Inflammatory macrophage (primary cell): ENCODE data around the gene SSU72.
"Not testable (repeated sequence)": the region's sequence is repeated elsewhere in the genome, so short reads cannot be mapped to it uniquely, and the experiment has no call there.

Source experiments
- DNase-seq, 2 donors: peaks; one replicate each; pipeline ENCODE4 v3.0.0-alpha.2; 2020 to 2022

The SSU72 gene

DNA sequence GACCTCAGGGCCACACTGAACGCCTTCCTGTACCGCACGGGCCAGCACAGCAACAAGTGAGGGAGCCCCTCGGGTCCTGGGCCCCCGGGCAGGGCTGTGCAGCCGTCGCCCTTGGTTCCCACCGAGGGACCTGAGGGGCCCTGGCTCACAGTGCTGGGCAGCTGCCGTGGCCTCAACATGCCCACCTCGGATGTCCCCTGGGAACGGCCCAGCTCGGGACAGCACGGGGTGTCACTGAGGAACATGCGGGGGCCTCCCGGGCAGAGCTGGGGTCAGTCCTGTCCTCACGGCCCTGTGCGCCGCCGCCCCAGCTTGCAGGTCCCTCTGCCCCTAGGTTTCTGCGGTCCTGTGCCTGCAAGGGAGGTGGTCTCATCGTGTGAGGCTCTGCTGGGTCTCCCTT, 48.2 kb downstream of the SSU72 start:
- not testable (repeated sequence) for DNase-seq

DNA sequence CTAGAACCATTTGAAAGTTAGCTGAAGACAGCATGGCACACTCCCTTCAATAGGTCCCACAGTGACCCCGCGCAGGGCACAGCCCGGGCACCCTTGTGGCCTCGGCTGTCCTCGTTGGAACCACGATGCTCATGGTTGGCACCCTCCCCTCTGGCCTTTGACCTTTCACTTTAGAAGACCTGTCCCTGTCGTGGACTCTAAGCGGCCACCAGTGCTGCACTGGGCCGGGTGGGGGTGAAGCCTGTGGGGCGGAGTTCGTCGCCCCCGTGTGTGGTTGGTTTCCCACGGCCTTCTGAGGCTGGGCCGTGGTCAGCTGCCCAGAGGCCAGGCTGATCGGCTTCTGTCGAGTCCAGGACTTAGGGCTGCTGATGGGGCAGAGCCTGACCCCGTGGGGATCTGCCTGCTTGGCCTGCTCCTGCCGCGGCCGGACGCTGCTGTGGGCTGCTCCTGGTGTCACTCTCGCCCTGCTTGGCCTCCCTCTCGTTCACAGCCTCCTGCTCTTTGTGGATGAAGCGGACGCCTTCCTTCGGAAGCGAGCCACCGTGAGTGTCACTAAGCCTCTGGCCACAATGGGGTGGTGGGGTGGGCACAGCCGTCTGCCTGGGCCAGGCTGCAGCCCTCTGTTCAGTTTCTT, 49.8 kb downstream of the SSU72 start:
- not testable (repeated sequence) for DNase-seq

DNA sequence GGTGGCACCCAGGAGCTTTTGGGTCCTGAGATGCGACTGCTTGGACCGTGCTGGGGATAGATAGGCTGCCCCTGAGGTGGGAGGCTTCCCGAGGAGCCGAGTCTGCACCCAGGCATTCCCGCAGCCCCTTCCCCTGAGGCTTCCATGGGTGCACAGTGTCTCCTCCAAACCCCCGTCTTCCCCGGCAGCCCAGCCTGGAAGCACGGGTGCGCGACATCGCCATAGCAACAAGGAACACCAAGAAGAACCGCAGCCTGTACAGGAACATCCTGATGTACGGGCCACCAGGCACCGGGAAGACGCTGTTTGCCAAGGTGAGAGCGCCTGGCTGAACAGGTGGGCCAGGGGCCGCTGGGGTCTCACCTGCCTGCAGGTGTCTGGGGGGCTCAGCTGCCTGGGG, 51.0 kb downstream of the SSU72 start:
- DNase-seq = not testable (repeated sequence)

- DNase-seq = not testable (repeated sequence)
Observed at GRCh38 chr1:1523226-1523625, 51.4 kb downstream of the SSU72 start.

- not testable (repeated sequence) for DNase-seq
Observed at GRCh38 chr1:1522536-1522935, 52.1 kb downstream of the SSU72 start.

DNA sequence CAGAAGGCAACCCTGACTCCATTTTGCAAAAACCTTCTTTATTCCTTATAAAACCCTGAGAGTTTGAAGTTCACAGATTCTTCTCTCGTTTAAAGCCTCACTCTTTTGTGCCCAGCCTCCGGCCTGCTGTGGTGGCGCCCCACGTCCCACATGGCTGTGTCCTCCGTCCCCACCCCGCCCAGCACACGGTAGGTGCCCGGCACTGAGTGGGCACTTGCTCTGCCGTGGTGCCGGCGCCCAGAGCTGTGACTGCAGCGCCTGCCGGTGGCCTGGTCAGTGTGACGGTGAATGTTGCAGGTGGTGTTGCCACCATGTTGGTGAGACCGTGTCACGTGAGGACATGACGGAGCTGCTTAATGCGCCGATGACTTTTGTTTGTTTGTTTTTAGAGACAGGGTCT, 53.3 kb downstream of the SSU72 start:
- no peak for DNase-seq

- DNase-seq = not testable (repeated sequence)
Observed at GRCh38 chr1:1519805-1520505, 54.7 kb downstream of the SSU72 start.

DNA sequence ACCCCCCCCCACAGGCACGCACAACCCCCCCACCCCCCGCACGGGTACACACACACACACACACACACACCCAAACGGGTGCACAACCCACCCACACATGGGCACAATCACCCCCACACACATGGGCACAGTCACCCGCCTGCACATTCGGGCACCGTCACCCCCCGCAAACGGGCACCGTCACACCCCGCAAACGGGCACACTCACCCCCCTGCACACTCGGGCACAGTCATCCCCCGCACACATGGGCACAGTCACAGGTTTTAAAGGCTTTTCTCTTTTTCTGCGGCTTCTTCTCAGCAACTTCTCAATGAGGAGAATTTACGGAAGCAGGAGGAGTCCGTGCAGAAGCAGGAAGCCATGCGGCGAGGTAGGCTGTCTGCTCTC, 56.0 kb downstream of the SSU72 start:
- DNase-seq = not testable (repeated sequence)

DNA sequence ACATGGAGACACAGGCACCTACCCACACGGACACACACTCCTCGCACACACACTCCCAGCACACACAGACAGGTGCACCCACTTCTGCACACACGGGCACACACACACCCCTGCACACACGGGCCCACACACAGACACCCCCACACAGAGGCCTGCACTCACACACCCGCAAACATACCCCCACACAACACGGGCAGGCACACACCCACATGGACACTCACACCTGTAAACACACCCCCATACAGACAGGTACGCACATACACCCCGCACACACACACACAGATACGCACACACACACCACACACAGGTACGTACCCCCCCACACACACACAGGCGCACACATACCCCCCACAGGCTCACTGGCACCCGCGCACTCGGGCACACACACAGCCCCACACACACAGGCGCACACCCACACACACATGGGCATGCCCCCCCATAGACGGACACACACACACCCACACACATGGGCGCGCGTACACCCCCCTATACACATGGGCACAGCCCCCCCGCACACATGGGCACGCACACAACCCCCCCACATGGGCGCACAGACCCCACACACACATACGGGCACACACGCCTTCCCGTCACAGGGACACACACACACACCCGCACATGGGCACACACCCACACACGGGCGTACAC, 56.6 kb downstream of the SSU72 start:
- no peak for DNase-seq

DNA sequence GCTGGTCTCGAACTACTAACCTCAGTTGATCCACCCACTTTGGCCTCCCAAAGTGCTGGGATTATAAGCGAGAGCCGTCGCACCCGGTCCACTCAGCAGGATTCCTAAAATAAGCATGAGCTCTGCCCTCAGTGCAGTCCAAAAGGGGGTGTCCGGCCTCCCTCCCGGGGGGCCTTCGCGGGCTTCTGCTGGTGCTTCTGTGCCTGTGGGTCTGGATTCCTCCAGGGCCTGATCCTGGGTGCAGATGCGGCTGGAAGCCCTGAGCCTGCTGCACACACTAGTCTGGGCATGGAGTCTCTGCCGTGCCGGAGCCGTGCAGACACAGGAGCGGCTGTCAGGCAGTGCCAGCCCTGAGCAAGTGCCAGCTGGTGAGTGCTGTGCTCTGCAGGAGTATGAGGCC, 57.7 kb downstream of the SSU72 start:
- not testable (repeated sequence) for DNase-seq

DNA sequence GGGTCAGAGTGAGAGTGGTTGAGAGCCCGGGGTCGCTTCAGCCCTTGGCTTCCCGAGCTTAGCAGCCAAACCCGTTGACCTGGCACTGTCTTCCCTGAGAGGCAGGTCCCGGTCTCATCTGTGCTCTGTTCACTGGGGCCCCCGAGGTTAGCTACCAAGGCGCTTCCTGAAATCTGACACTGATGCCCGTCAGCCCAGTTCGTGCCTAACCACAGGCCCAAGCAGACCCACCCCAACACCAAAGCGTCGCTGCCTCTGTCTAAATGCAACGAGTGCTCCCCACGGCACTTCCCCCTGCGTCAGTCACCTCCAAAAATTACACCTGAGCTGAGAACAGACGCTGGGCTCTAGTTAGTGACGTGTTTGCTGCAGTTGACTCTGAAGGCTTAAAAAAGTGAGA, 60.3 kb downstream of the SSU72 start:
- not testable (repeated sequence) for DNase-seq

GRCh38 chr1:1513675-1514074, 61.0 kb downstream of the SSU72 start:
- DNase-seq = not testable (repeated sequence)

GRCh38 chr1:1512425-1512824, 62.2 kb downstream of the SSU72 start:
- not testable (repeated sequence) for DNase-seq

DNA sequence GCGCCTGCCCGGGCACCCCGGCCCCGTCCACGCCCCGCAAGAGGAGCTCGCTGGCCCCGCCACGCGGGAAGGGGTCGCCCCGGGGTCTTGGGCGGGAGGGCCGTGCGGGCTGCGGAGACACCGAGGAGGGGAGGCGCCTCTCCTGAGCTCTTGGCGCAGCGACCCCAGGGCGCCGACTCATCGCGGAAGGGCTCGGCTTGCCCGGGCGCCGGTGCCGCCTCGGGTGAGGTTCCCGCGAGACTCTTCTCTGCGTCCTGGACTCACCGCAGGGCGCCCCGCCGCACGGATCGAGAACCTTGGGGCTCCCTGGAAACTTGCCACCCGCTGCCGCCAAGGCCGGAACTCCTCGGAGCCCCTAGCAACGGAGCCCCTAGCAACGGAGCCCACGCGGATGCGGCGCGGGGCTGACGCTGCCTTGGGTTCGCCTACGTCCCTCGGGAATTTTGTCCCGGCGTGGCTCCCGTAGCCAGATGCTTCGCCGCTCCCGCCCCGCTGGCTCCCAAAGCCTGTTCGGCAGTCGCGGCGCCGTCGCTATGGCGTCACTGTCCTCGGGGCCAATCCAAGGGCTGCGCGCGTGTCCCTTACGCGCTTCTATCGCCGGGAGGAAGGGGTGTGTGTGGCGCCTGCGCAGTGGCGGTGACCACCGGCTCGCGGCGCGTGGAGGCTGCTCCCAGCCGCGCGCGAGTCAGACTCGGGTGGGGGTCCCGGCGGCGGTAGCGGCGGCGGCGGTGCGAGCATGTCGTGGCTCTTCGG, 63.0 kb downstream of the SSU72 start, which contains the start of gene ATAD3A:
TSS of gene ATAD3A (plus strand) at position 630 of the 753 bp plus-strand sequence. CDS start at position 737, 107 bp downstream.
- peak; percentile 99 for DNase-seq

DNA sequence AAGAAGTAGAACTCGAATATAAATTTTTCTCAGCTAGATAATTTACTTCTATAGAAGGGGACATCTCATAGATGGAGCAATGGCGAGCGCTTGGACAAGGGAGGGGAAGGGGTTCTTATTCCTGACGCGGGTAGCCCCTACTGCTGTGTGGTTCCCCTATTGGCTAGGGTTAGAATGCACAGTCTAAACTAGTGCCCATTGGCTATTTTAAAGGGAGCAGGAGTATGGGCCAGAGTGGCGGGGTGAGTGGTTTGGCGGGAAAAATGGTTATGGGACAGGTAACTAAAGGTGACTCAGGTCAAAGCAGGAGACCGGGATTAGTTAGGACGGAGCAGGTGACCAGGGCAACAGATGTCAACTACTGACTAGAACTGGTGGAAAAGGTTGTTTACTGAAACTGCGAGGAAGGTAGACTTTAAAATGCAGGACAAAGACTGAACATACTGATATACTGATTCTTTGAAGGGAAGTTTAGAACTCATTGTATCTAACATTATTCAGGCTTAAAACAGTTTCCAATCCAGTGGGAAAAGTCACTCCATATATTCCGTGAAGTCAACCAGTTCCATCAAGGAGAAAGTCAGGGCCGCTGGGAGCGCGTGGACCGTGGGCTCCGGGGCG, 63.6 kb downstream of the SSU72 start:
- peak in 1 of 2 donors; percentile 33 for DNase-seq

- DNase-seq = not testable (repeated sequence)
Observed at GRCh38 chr1:1509465-1509850, 65.2 kb downstream of the SSU72 start.

DNA sequence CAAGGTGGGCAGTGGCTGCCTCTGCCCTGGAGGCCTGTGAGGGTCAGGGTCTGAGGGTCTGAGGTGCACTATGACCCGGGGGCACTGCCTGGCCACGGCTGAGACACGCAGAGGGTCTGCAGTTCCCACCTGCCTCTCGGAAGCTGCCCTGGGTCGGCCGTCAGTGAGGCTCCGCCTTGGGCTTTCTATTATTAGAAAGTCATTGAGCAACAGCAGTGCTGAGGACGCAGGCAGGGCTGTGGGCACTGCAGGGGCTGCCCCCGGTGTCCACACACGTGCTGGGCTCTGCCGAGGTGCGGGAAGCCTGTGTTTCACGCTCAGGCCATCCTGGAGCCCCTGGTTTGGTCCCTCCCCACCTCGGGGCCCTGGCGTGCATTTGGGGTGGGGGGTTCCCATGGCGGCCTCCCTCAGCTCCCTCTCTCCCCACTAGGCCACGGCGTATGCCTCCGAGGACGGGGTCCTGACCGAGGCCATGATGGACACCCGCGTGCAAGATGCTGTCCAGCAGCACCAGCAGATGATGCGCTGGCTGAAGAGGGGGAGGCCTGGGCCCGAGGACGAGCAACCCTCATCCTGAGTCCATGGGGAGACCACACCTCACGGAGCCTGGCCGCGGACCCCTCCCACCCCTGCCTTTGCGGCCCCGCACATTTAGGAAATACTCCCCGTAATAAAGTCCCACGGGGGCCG, 65.7 kb downstream of the SSU72 start:
- DNase-seq = not testable (repeated sequence)

DNA sequence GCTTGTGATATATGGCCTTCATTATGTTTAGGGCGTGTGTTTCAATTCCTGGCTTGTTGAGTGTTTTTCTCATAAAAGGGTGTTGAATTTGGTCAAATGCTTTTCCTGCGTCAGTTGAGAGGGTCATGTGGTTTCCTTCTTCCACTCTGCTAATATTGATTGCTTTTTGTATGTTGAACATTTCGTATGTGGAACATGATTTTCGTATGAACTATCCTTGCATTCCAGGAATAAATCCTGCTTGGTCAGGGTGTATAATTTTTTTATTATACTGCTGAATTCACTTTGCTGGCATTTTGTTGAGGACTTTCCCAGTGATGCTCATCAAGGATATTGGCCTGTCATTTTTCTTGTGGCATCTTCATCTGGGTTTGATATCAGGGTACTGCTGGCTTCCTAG, 67.4 kb downstream of the SSU72 start:
- DNase-seq = no peak

GRCh38 chr1:1505801-1506200, 68.9 kb downstream of the SSU72 start:
- DNase-seq = not testable (repeated sequence)

DNA sequence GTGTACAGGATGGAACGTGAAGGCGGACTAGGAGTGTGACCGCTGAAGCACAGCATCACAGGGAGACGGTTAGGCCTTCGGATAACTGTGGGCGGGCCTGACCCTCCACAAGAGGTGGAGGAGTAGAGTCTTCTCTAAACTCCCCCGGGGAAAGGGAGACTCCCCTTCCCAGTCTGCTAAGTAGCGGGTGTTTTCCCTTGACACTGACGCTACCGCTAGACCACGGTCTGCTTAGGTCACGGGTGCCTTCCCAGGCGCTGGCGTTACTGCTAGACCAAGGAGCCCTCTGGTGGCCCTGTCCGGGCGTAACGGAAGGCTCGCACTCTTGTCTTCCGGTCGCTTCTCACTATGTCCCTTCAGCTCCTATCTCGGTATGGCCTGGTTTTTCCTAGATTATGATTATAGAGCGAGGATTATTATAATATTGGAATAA, 69.3 kb downstream of the SSU72 start:
- peak; percentile 22 to 51 for DNase-seq

DNA sequence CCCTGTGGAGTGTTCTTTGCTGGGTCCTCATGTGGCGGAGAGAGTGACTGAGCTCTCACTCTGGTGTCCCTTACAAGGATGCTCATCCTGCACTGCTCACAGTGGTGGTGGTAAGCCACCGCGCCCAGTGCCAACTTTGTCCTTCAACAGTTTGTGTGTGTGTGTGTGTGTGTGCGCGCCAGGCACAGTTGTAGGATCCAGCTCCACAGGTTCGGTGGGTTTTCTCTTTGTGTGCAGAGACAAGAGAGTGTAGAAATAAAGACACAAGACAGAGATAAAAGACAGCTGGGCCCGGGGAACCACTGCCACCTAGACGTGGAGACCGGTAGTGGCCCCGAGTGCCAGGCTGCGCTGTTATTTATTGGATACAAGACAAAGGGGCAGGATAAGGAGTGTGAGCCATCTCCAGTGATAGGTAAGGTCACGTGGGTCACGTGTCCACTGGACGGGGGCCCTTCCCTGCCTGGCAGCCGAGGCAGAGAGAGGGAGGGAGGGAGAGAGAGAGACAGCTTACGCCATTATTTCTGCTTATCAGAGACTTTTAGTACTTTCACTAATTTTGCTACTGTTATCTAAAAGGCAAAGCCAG, 69.8 kb downstream of the SSU72 start:
- DNase-seq = peak; percentile 67 to 69
